ENCODE data around the gene AGPAT4.

GRCh38 chr6:161125591-161125990 lies 148.3 kb downstream of the AGPAT4 start:
- TF ChIP-seq CTCF (IDR thresholded peaks at IDR 0.05) (no peak), POLR2AphosphoS5 (IDR thresholded peaks at IDR 0.05) (no peak)

All from breast epithelium (tissue), 3 donors.